ENCODE results near the gene UMPS.
"Not testable (repeated sequence)": the region's sequence is repeated elsewhere in the genome, so short reads cannot be mapped to it uniquely, and the experiment has no call there.

- TF ChIP-seq POLR2A, POLR2AphosphoS5, SPI1, POU2F2 (IDR thresholded peaks at IDR 0.05; ENCODE audit: low read depth, low read length): not testable (repeated sequence)
These were observed 23.0 kb upstream of the UMPS start for GRCh38 chr3:124707223-124707622.

Measured in GM12891 (cell line).